Stimulated activated CD8-positive, alpha-beta memory T cell treated with anti-CD3 and anti-CD28 coated beads, Interleukin-15, amount 100 ng/mL, for 48 hours (primary cell): ENCODE measurements around the gene THADA.

Experiments
- DNase-seq, 2 donors: peaks; one replicate each; pipeline ENCODE4 v3.0.0-alpha.2; 2020; ENCODE audit warnings: low read depth in 2 of 2

THADA gene

GRCh38 chr2:43441195-43441594 is 154.6 kb downstream of the THADA start:
- DNase-seq = no peak

- DNase-seq = no peak
Measured at GRCh38 chr2:43438858-43439655, 156.8 kb downstream of the THADA start.

GRCh38 chr2:43438342-43438741 is 157.5 kb downstream of the THADA start:
- no peak for DNase-seq

- no peak for DNase-seq
Measured at GRCh38 chr2:43437363-43437762, 158.5 kb downstream of the THADA start.

GRCh38 chr2:43436431-43436830 is 159.4 kb downstream of the THADA start:
- no peak for DNase-seq

GRCh38 chr2:43435746-43436145 is 160.1 kb downstream of the THADA start:
- no peak for DNase-seq

- DNase-seq = no peak
Measured at GRCh38 chr2:43430489-43430888, 165.3 kb downstream of the THADA start.

GRCh38 chr2:43429369-43429768 is 166.5 kb downstream of the THADA start:
- no peak for DNase-seq

GRCh38 chr2:43427032-43427424 is 168.8 kb downstream of the THADA start:
- no peak for DNase-seq

- DNase-seq = peak; percentile 58 to 64
Measured at GRCh38 chr2:43426305-43427031, 169.4 kb downstream of the THADA start.

GRCh38 chr2:43425659-43426058 is 170.2 kb downstream of the THADA start:
- DNase-seq = no peak

- DNase-seq = no peak
Measured at GRCh38 chr2:43424262-43425207, 171.3 kb downstream of the THADA start.

GRCh38 chr2:43423941-43424261 is 171.9 kb downstream of the THADA start:
- DNase-seq = no peak

- DNase-seq = no peak
Measured at GRCh38 chr2:43421194-43421593, 174.6 kb downstream of the THADA start.

- no peak for DNase-seq
Measured at GRCh38 chr2:43420389-43420801, 175.4 kb downstream of the THADA start.

GRCh38 chr2:43419876-43420275 is 176.0 kb downstream of the THADA start:
- DNase-seq = no peak

GRCh38 chr2:43419243-43419642 is 176.6 kb downstream of the THADA start:
- DNase-seq = no peak

- no peak for DNase-seq
Measured at GRCh38 chr2:43418680-43419079, 177.2 kb downstream of the THADA start.

GRCh38 chr2:43417300-43417699 is 178.5 kb downstream of the THADA start:
- no peak for DNase-seq

- DNase-seq = no peak
Measured at GRCh38 chr2:43415592-43415991, 180.2 kb downstream of the THADA start.

GRCh38 chr2:43414586-43415135 is 181.2 kb downstream of the THADA start:
- DNase-seq = no peak

GRCh38 chr2:43414033-43414432 is 181.8 kb downstream of the THADA start:
- DNase-seq = no peak
